CD14-positive monocyte (primary cell): ENCODE results near the gene KRTAP4-16. TPM values are rescaled to one million over a fixed set of nuclear protein-coding genes. Genes with fewer than 3 reads are reported as not detected.

Experiments
- DNase-seq, 3 donors: peaks; one replicate each; pipeline ENCODE4 v3.0.0-alpha.2; 2011 to 2022
- H2AFZ ChIP-seq: 2 replicates; pipeline ENCODE4 v1.6.0; 2012; ENCODE audit warnings: mild to moderate bottlenecking, low read depth, low read length, inconsistent platforms; ENCODE audit not compliant: insufficient read depth, poor library complexity, severe bottlenecking
- H3K27ac ChIP-seq, 2 donors: 1 replicate in 1 of 2; 2 replicates in 1 of 2; pipeline ENCODE4 v1.5.1; 2012 to 2013; ENCODE audit warnings: low read length in 2 of 2, control low read depth in 1 of 2, inconsistent platforms in 1 of 2, low read depth in 1 of 2, mild to moderate bottlenecking in 1 of 2
- H3K27me3 ChIP-seq, 2 donors: one replicate each; pipeline versions ENCODE4 v1.6.0 to v1.6.1; 2011 to 2013; ENCODE audit warnings: low read length in 2 of 2; ENCODE audit not compliant: control insufficient read depth in 2 of 2, insufficient read depth in 2 of 2
- H3K36me3 ChIP-seq, 2 donors: replicated peaks in 1 of 2; 1 replicate in 1 of 2; 2 replicates in 1 of 2; pipeline versions ENCODE4 v1.5.1 to v1.6.1; 2012 to 2013; ENCODE audit warnings: low read length in 2 of 2, control low read depth in 1 of 2, inconsistent platforms in 1 of 2, mild to moderate bottlenecking in 1 of 2; ENCODE audit not compliant: insufficient read depth in 2 of 2, control insufficient read depth in 1 of 2
- H3K4me1 ChIP-seq, 2 donors: 1 replicate in 1 of 2; 2 replicates in 1 of 2; pipeline versions ENCODE4 v1.5.1 to v1.6.1; 2012 to 2013; ENCODE audit warnings: low read length in 2 of 2, control low read depth in 1 of 2, inconsistent platforms in 1 of 2, mild to moderate bottlenecking in 1 of 2, moderate library complexity in 1 of 2; ENCODE audit not compliant: insufficient read depth in 2 of 2, control insufficient read depth in 1 of 2
- H3K4me2 ChIP-seq: replicated peaks from 2 replicates; pipeline ENCODE3; 2012; ENCODE audit warnings: low read length, moderate library complexity, mild to moderate bottlenecking; ENCODE audit not compliant: poor library complexity, severe bottlenecking; ENCODE audit errors: extremely low read depth
- H3K4me3 ChIP-seq, 3 experiments: fragments of 200-600 bp in 1 of 3; sonication (generic) in 1 of 3; replicated peaks in 1 of 3; 1 replicate in 2 of 3; 2 replicates in 1 of 3; pipeline ENCODE4 v1.5.1; 2011 to 2013; ENCODE audit warnings: low read length in 3 of 3, mild to moderate bottlenecking in 3 of 3, control low read depth in 2 of 3, low read depth in 2 of 3, inconsistent platforms in 1 of 3, moderate library complexity in 1 of 3
- H3K79me2 ChIP-seq: 2 replicates; pipeline ENCODE4 v1.6.0; 2012; ENCODE audit warnings: mild to moderate bottlenecking, control low read depth, inconsistent platforms, low read length, moderate library complexity; ENCODE audit not compliant: insufficient read depth
- H3K9ac ChIP-seq: 2 replicates; pipeline ENCODE4 v1.6.0; 2017; ENCODE audit warnings: low read length, mild to moderate bottlenecking; ENCODE audit not compliant: insufficient read depth, poor library complexity, severe bottlenecking
- H3K9me3 ChIP-seq, 2 donors: replicated peaks in 1 of 2; 1 replicate in 1 of 2; 2 replicates in 1 of 2; pipeline versions ENCODE4 v1.5.1 to v1.6.1; 2012 to 2013; ENCODE audit warnings: low read length in 2 of 2, control low read depth in 1 of 2; ENCODE audit not compliant: control insufficient read depth in 1 of 2, insufficient read depth in 1 of 2
- H4K20me1 ChIP-seq: 2 replicates; pipeline ENCODE4 v1.6.0; 2012; ENCODE audit warnings: mild to moderate bottlenecking, low read length, control low read depth, moderate library complexity; ENCODE audit not compliant: insufficient read depth
- H3K27ac Mint-ChIP-seq, 7 donors: one replicate each; pipeline ENCODE4 v1.8.0; 2020; ENCODE audit warnings: mild to moderate bottlenecking in 7 of 7, mixed read lengths in 7 of 7, moderate library complexity in 6 of 7, inconsistent platforms in 2 of 7
- H3K27me3 Mint-ChIP-seq, 3 donors: one replicate each; pipeline ENCODE4 v1.8.0; 2021 to 2022; ENCODE audit warnings: low read depth in 3 of 3, mild to moderate bottlenecking in 3 of 3, mixed read lengths in 3 of 3, moderate library complexity in 3 of 3, inconsistent platforms in 1 of 3
- H3K36me3 Mint-ChIP-seq, 2 donors: one replicate each; pipeline ENCODE4 v1.8.0; 2020; ENCODE audit warnings: mixed read lengths in 2 of 2, inconsistent platforms in 1 of 2, mild to moderate bottlenecking in 1 of 2
- H3K4me1 Mint-ChIP-seq: one replicate; pipeline ENCODE4 v1.8.0; 2020; ENCODE audit warnings: mild to moderate bottlenecking, mixed read lengths
- H3K4me3 Mint-ChIP-seq, 2 donors: one replicate each; pipeline ENCODE4 v1.8.0; 2020; ENCODE audit warnings: mild to moderate bottlenecking in 2 of 2, mixed read lengths in 2 of 2, moderate library complexity in 1 of 2
- H3K9me3 Mint-ChIP-seq, 7 donors: one replicate each; pipeline ENCODE4 v1.8.0; 2020 to 2022; ENCODE audit warnings: mixed read lengths in 7 of 7, mild to moderate bottlenecking in 6 of 7, moderate library complexity in 6 of 7, inconsistent platforms in 2 of 7
- CTCF ChIP-seq: fragments of 200-600 bp; IDR thresholded peaks from one replicate; pipeline ENCODE4 v1.8.0; 2022; ENCODE audit warnings: antibody characterized with exemption, mild to moderate bottlenecking
- WGBS: methylation state at CpG from one replicate; pipeline ENCODE4 v1.1.5; 2013; ENCODE audit warnings: missing lambda C conversion rate; ENCODE audit not compliant: insufficient coverage; 5-methylcytosine and 5-hydroxymethylcytosine counted together
- intact Hi-C, 2 donors: fragments of 100-400 bp; cut with micrococcal nuclease; formaldehyde crosslinking; loops; one replicate each; pipeline versions ENCODE4 v1.15.0 to v1.15.1; 2023
- polyA plus RNA-seq, 3 donors: library from polyadenylated mRNA; depleted of rRNA in 1 of 3; unstranded in 2 of 3; stranded (reverse) in 1 of 3; fragments of 300-500 nt in 2 of 3; fragments of >200 nt in 1 of 3; fragmentation: Illumina TruSeq in 2 of 3; gene quantifications; 1 replicate in 2 of 3; 2 replicates in 1 of 3; pipeline ENCODE4 v1.2.3, GENCODE V29; 2012 to 2021

KRTAP4-16 gene
- polyA plus RNA-seq, 3 donors, result not detected

DNA sequence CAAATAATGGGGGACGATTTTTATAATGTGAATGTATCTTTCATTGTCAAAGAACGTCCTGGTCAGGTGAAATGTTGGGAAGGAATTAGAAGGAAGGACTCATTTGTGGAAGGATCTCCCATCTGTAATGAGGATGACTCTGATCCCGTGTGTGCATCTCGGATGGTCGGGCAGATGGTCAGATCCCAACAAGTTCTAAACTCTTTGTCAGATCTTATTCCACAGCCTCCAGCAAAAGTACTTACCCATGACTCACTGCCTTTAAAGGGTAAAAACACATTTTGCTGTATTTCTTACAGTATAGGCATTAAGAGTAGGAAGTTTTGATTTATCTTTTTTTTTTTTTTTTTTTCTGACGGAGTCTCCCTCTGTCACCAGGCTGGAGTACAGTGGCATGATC lies 3.5 kb downstream of the KRTAP4-16 start:
- intact Hi-C loops, result no loop called here
- H3K27ac Mint-ChIP-seq, result no peak overlapping the region
- H3K79me2 ChIP-seq, result no peaks in the 10 kb centered on the region
- H3K4me1 Mint-ChIP-seq, result peaks cover 5% of the 10 kb centered on the region
- H3K4me3 ChIP-seq, result no peak overlapping the region
- no peak for TF ChIP-seq CTCF
- H3K36me3 ChIP-seq, result no peaks in the 10 kb centered on the region
- H3K27me3 Mint-ChIP-seq, result peaks cover 0 to 5% (median 0%) of the 10 kb centered on the region in 3 donors
- H3K4me1 ChIP-seq, result no peaks in the 10 kb centered on the region
- no CpG with 5 or more reads among the region's 6 CpGs for WGBS
- H3K9ac ChIP-seq, result no peak overlapping the region
- peaks cover 0 to 5% (median 3%) of the 10 kb centered on the region in 7 donors for H3K9me3 Mint-ChIP-seq
- no peaks in the 10 kb centered on the region for H4K20me1 ChIP-seq
- H3K4me3 Mint-ChIP-seq, result no peak overlapping the region
- H2AFZ ChIP-seq, result no peak overlapping the region
- no peak overlapping the region for H3K4me2 ChIP-seq
- no peak overlapping the region for H3K27ac ChIP-seq
- H3K9me3 ChIP-seq, result peaks cover 0 to 8% of the 10 kb centered on the region in 2 donors
- no peaks in the 10 kb centered on the region for H3K36me3 Mint-ChIP-seq
- no peak for DNase-seq
- no peaks in the 10 kb centered on the region for H3K27me3 ChIP-seq

DNA sequence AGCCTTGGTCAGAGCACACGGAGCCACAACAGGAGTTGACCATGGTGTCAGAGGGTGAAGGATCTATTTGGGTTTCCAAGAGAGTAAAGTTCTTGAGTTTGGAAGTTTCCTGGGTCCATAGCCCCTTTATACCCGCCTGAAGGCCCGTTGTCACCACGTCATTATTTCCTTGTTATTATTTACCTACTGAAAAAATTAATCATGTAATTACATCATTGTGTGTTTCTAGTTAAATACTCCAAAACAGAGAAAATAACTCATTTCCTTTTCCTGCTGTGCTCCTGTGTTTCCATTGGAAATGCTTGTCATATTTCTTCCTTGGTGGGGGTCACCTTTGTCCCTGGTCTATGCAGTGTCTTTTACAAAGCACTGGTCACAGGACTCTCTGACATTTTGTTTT lies 4.0 kb downstream of the KRTAP4-16 start, which contains the start of gene KRTAP4-8:
Gene KRTAP4-8 (minus strand): TSS at position 101 of the 400 bp plus-strand sequence. CDS start 58 bp downstream, at position 43.
- no peak within 1 kb of the TSS for H3K9ac ChIP-seq
- no peaks in the 10 kb centered on the region for H4K20me1 ChIP-seq
- H3K9me3 ChIP-seq, result peaks cover 0 to 8% of the 10 kb centered on the region in 2 donors
- no peak within 1 kb of the TSS for H3K4me3 ChIP-seq
- intact Hi-C loops, result no loop called here
- H3K27ac ChIP-seq, result no peak within 1 kb of the TSS
- no peaks in the 10 kb centered on the region for H3K4me1 ChIP-seq
- no peaks in the 10 kb centered on the region for H3K36me3 ChIP-seq
- no peaks in the 10 kb centered on the region for H3K79me2 ChIP-seq
- Mint-ChIP-seq H3K4me3 (no peak within 1 kb of the TSS), H3K27me3 (peaks cover 0 to 5% (median 0%) of the 10 kb centered on the region in 3 donors), H3K9me3 (peaks cover 0 to 6% (median 4%) of the 10 kb centered on the region in 7 donors), H3K27ac (no peak within 1 kb of the TSS), H3K36me3 (no peaks in the 10 kb centered on the region), H3K4me1 (peaks cover 5% of the 10 kb centered on the region)
- 100% methylated on average over 1 of the region's 4 CpGs for WGBS
- H2AFZ ChIP-seq, result no peak within 1 kb of the TSS
- DNase-seq, result no peak
- TF ChIP-seq CTCF, result no peak
- H3K27me3 ChIP-seq, result no peaks in the 10 kb centered on the region
- H3K4me2 ChIP-seq, result no peak within 1 kb of the TSS
